Measurements from ENCODE around the gene DNMT3B. TPM values are rescaled to one million over a fixed set of nuclear protein-coding genes. Genes with fewer than 3 reads are reported as not detected.

DNMT3B gene
- total RNA-seq, 1 donor from 2014 or later: 0.62 TPM

DNA sequence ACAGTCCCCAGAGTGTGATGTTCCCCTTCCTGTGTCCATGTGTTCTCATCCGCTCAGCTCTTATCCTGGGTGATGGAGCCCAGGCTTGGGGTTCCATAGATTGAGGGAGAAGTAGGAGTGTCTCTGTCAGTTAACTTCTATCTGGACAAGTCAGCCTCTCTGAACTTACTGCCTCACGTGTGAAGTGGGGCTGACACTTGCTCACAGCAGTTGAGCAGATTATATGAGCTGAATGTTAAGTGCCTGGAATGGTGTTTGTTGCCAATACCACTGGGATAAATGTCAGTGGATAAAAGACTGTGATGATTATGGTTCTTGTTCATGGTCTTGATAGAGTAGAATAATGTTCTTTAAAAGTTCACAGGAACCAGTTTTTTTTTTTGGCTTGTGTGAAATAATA, 79.4 kb downstream of the DNMT3B start:
- DNase-seq (ENCODE audit: low spot score): no peak
- intact Hi-C loops (cut with DNase I): no loop called here

DNA sequence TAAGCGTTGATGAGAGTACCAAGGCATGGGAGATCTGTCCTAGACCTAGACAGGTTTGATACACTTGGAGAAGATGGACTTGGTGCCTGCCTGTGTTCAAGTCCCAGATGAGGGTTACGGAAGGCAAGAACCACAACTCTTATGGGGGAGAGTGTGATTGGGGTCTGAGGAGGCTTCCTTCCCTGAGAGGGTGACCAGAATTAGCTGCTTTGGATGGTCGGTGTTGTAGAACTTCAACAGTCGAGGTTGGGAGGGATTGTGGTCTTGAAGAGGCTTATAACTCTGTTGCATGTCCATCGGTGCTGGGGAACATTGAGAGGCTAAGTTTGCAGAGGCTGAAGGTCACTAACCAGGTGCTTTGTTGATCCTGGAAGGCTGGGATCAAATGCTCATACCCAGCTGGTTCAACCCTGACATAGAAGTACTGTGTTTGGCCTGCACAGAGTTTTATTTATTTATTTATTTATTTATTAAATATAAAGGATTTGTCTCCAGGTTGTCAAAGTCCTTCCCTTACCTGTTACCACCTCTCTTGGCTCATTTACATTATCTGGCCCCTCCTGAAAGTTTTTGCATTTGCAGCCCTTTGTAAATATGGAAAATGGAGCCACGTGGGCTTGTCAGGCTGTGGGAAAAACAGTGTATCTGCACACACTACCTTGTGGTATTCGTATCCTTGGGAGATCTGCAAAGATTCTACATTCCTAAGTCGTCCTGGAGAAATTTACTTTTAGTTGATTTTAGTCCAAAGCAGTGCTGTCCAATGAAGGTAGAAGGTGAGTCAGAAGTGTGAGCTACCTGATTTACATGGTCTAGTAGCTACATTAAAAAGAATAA, 80.7 kb downstream of the DNMT3B start:
- DNase-seq (ENCODE audit: low spot score): no peak
- intact Hi-C loops (cut with DNase I): no loop called here

DNA sequence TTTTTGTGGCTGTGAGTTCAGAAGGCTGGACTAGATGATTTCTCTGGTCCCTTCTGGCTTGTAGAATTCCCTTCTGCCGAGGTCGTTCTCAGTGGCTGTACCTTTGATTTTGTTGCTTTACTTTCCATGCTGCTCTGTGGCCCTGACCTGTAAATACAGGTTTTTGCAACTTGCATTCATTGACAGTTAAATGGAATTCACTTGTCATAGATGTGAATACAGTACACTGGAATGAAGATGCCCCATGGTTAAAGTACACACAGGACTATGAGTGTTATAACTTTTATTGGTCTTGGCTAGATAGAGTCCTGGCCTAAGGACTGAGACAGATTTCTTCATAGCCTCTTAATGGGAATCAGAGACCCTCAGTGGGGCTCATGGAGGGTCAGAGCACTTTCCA, 83.6 kb downstream of the DNMT3B start:
- DNase-seq (ENCODE audit: low spot score): no peak
- intact Hi-C loops (cut with DNase I): no loop called here

DNA sequence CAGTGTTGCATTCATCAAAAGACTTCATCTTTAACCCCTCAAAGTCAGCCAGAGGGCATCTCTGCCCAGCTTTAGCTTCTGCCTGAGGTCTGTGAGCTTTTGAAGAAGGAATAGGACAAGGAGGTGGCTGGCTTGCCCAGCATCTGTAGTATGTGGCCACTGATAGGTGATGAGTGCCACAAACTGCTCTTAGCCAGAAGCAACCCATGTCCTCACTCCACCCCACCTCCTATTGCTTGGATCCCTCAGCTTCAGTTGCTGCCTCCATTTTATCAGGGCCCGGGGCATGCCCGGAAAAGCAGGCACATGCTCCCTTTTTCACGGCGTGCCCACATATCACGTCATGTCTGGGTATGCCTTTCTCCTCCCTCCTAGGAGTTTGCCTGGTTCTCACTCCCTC, 84.7 kb downstream of the DNMT3B start:
- no peak for DNase-seq (ENCODE audit: low spot score)
- intact Hi-C loops (cut with DNase I): no loop called here

DNA sequence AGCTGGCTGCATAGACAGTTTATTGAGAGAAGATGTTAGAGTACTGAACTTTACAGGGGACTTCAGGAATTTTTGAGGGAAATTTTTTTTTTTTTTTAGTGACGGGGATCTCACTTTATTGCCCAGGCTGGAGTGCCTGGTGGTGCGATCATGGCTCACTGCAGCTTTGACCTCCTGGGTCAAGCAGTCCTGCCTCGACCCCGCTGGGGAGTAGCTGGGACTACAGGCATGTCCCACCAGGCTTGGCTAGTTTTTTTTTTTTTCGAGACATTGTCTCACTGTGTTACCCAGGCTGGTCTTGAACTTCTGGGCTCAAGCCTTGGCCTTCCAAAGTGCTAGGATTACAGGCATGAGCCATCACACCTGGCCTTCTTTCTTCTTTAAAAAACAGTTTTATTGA, 85.8 kb downstream of the DNMT3B start:
- DNase-seq (ENCODE audit: low spot score): no peak
- intact Hi-C loops (cut with DNase I): no loop called here

DNA sequence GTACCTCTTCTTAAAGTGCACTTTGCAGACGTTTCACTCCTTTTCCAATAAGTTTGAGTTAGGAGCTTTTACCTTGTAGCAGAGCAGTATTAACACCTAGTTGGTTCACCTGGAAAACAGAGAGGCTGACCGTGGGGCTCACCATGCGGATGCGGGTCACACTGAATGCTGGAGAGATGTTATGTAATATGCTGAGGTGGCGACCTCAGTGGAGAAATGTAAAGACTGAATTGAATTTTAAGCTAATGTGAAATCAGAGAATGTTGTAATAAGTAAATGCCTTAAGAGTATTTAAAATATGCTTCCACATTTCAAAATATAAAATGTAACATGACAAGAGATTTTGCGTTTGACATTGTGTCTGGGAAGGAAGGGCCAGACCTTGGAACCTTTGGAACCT, 86.7 kb downstream of the DNMT3B start:
- intact Hi-C loops (cut with DNase I): no loop called here
- DNase-seq (ENCODE audit: low spot score): no peak

DNA sequence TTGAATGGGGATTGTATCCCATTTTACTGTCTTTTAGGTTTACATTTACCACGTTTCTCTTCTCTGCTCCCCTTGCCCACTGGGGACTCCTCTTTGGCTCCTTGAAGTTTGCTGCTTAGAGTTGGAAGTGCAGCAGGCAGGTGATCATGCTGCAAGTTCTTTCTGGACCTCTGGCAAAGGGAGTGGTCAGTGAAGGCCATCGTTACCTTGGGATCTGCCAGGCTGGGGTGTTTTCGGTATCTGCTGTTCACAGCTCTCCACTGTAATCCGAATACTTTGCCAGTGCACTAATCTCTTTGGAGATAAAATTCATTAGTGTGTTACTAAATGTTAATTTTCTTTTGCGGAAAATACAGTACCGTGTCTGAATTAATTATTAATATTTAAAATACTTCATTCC, 87.4 kb downstream of the DNMT3B start:
- intact Hi-C loops (cut with DNase I): no loop called here
- no peak for DNase-seq (ENCODE audit: low spot score)

DNA sequence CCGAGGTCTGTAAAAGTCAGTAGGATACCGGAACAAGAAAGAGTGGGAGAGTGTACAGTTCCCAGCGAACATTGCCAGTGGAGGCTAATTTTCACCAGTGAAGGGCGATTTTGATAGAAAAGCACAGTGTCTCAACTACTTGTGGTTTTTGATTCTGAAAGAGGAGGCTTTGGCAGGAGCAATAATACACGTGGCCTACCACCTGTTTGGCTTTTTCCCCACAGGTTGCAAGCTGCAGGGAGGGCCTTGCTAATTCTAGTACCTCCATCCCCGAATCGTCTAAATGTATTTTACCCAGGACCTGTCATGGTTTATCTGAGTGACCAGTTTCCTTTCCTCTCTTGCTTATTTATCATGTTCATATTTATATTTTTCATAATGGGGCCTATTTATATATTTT, 93.2 kb downstream of the DNMT3B start:
- no peak for DNase-seq (ENCODE audit: low spot score)
- intact Hi-C loops (cut with DNase I): no loop called here

DNA sequence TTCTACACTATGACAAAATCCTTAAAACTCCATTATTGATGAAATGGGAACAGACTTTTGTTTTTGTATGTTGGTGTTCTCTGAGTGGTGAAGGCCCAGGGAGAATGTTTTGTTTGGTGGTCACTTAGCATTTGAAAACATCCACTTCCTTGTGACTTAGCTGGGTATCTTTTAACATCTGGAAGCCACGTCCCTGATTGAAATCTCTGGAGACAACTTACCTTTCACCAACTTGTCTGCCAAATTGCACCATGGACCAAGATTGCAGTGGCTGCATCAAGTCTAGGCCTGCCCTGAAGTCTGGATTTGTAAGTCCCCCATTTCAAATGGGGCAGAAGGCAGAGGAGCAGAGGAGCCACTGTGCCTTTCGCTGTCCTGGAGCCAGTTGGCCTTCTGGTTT, 96.0 kb downstream of the DNMT3B start:
- no peak for DNase-seq (ENCODE audit: low spot score)
- intact Hi-C loops (cut with DNase I): no loop called here

Other genes starting within 250 kb of the DNMT3B start
- 10.4 TPM for gene NOL4L, start 177.1 kb upstream of the DNMT3B start, total RNA-seq
- gene C20orf203, start 88.4 kb upstream of the DNMT3B start, total RNA-seq: not detected
- 36.5 TPM for gene COMMD7, start 18.9 kb upstream of the DNMT3B start, total RNA-seq
- gene MAPRE1, start 57.6 kb downstream of the DNMT3B start, total RNA-seq: 71.7 TPM
- not detected for gene EFCAB8, start 96.5 kb downstream of the DNMT3B start, total RNA-seq
- not detected for gene SUN5, start 242.0 kb downstream of the DNMT3B start, total RNA-seq
- gene BPIFB2, start 245.3 kb downstream of the DNMT3B start, total RNA-seq: not detected

All from cardiac septum (tissue), 1 donor.